IPS-18a (cell line): Measurements from ENCODE around the gene CPNE7.

Source experiments
- H3K27ac ChIP-seq: one replicate; pipeline ENCODE4 v1.5.1; 2013; ENCODE audit warnings: low read length
- H3K27me3 ChIP-seq: one replicate; pipeline ENCODE4 v1.6.1; 2013; ENCODE audit warnings: mild to moderate bottlenecking, low read length; ENCODE audit not compliant: control insufficient read depth, insufficient read depth
- H3K36me3 ChIP-seq: one replicate; pipeline ENCODE4 v1.6.1; 2013; ENCODE audit warnings: low read depth, low read length; ENCODE audit not compliant: control insufficient read depth
- H3K4me1 ChIP-seq: one replicate; pipeline ENCODE4 v1.6.1; 2013; ENCODE audit warnings: low read depth, low read length; ENCODE audit not compliant: control insufficient read depth
- H3K4me3 ChIP-seq: one replicate; pipeline ENCODE4 v1.5.1; 2013; ENCODE audit warnings: low read length
- H3K9ac ChIP-seq: one replicate; pipeline ENCODE4 v1.6.1; 2013; ENCODE audit warnings: mild to moderate bottlenecking, low read length, moderate library complexity
- H3K9me3 ChIP-seq: one replicate; pipeline ENCODE4 v1.6.1; 2013; ENCODE audit warnings: low read depth, low read length; ENCODE audit not compliant: control insufficient read depth

CPNE7 gene

GRCh38 chr16:89615176-89615575 lies 39.6 kb downstream of the CPNE7 start:
- Histone ChIP-seq H3K27ac (no peak overlapping the region), H3K27me3 (no peaks in the 10 kb centered on the region), H3K36me3 (no peaks in the 10 kb centered on the region), H3K4me3 (no peak overlapping the region), H3K4me1 (no peaks in the 10 kb centered on the region), H3K9me3 (no peaks in the 10 kb centered on the region), H3K9ac (no peak overlapping the region)

GRCh38 chr16:89615596-89616090 lies 40.1 kb downstream of the CPNE7 start:
- Histone ChIP-seq H3K4me3 (no peak overlapping the region), H3K36me3 (no peaks in the 10 kb centered on the region), H3K27me3 (no peaks in the 10 kb centered on the region), H3K4me1 (peaks cover 3% of the 10 kb centered on the region), H3K9ac (no peak overlapping the region), H3K27ac (no peak overlapping the region), H3K9me3 (no peaks in the 10 kb centered on the region)

GRCh38 chr16:89616623-89617022 lies 41.1 kb downstream of the CPNE7 start:
- Histone ChIP-seq H3K36me3 (no peaks in the 10 kb centered on the region), H3K4me3 (no peak overlapping the region), H3K9ac (no peak overlapping the region), H3K27me3 (no peaks in the 10 kb centered on the region), H3K9me3 (no peaks in the 10 kb centered on the region), H3K27ac (no peak overlapping the region), H3K4me1 (peaks cover 3% of the 10 kb centered on the region)

GRCh38 chr16:89617036-89617435 lies 41.5 kb downstream of the CPNE7 start:
- Histone ChIP-seq H3K27ac (no peak overlapping the region), H3K4me1 (peaks cover 3% of the 10 kb centered on the region), H3K4me3 (no peak overlapping the region), H3K9ac (no peak overlapping the region), H3K36me3 (no peaks in the 10 kb centered on the region), H3K27me3 (no peaks in the 10 kb centered on the region), H3K9me3 (no peaks in the 10 kb centered on the region)

- Histone ChIP-seq H3K27ac (no peak overlapping the region), H3K4me1 (peaks cover 3% of the 10 kb centered on the region)
Measured at GRCh38 chr16:89618109-89618998, 42.8 kb downstream of the CPNE7 start.

GRCh38 chr16:89619840-89620239 lies 44.3 kb downstream of the CPNE7 start:
- Histone ChIP-seq H3K9ac (no peak overlapping the region), H3K4me3 (no peak overlapping the region), H3K4me1 (peaks cover 10% of the 10 kb centered on the region), H3K27ac (no peak overlapping the region), H3K9me3 (no peaks in the 10 kb centered on the region), H3K36me3 (no peaks in the 10 kb centered on the region), H3K27me3 (peaks cover 22% of the 10 kb centered on the region)

More at GRCh38 chr16:89618109-89618998, 42.8 kb downstream of the CPNE7 start:
- H3K36me3 ChIP-seq: no peaks in the 10 kb centered on the region
- H3K27me3 ChIP-seq: peaks cover 8% of the 10 kb centered on the region
- no peaks in the 10 kb centered on the region for H3K9me3 ChIP-seq
- H3K4me3 ChIP-seq: no peak overlapping the region
- no peak overlapping the region for H3K9ac ChIP-seq

GRCh38 chr16:89620406-89620841 lies 44.9 kb downstream of the CPNE7 start:
- Histone ChIP-seq H3K27ac (no peak overlapping the region), H3K4me3 (no peak overlapping the region), H3K4me1 (peaks cover 12% of the 10 kb centered on the region), H3K9ac (no peak overlapping the region), H3K9me3 (no peaks in the 10 kb centered on the region), H3K27me3 (peaks cover 28% of the 10 kb centered on the region), H3K36me3 (no peaks in the 10 kb centered on the region)

GRCh38 chr16:89621136-89621697 lies 45.7 kb downstream of the CPNE7 start:
- Histone ChIP-seq H3K36me3 (no peaks in the 10 kb centered on the region), H3K27me3 (peaks cover 30% of the 10 kb centered on the region), H3K27ac (no peak overlapping the region), H3K4me3 (no peak overlapping the region), H3K4me1 (peaks cover 12% of the 10 kb centered on the region), H3K9me3 (no peaks in the 10 kb centered on the region), H3K9ac (no peak overlapping the region)

- H3K9ac ChIP-seq: no peak overlapping the region
- H3K4me1 ChIP-seq: peaks cover 12% of the 10 kb centered on the region
- H3K27ac ChIP-seq: no peak overlapping the region
- no peaks in the 10 kb centered on the region for H3K9me3 ChIP-seq
- H3K4me3 ChIP-seq: no peak overlapping the region
- H3K27me3 ChIP-seq: peaks cover 30% of the 10 kb centered on the region
- no peaks in the 10 kb centered on the region for H3K36me3 ChIP-seq
Measured at GRCh38 chr16:89621698-89622409, 46.3 kb downstream of the CPNE7 start.

GRCh38 chr16:89623511-89624261 lies 48.1 kb downstream of the CPNE7 start:
- Histone ChIP-seq H3K4me3 (no peak overlapping the region), H3K36me3 (no peaks in the 10 kb centered on the region), H3K9me3 (no peaks in the 10 kb centered on the region), H3K27ac (no peak overlapping the region), H3K27me3 (peaks cover 30% of the 10 kb centered on the region), H3K4me1 (peaks cover 12% of the 10 kb centered on the region), H3K9ac (no peak overlapping the region)
